HepG2 (cell line): Measurements from ENCODE around the gene HS3ST1. TPM values are rescaled to one million over a fixed set of nuclear protein-coding genes. Genes with fewer than 3 reads are reported as not detected.

Experiments used
- ATAC-seq: fragments of 200-7000 bp; cut with Tn5 transposase; 3 replicates; pipeline ENCODE4 v1.9.1; 2020; ENCODE audit warnings: mild to moderate bottlenecking, moderate library complexity
- BruUV-seq: library from RNA; stranded (reverse); fragments of 400-500 nt; replicated peaks from 2 replicates; lab custom pipeline; 2021; lab: Mats Ljungman, UMichigan
- CTCF ChIA-PET: fragments of 300-600 bp; formaldehyde crosslinking; extraction: SDS; loops from one replicate; lab custom pipeline; 2021; ENCODE audit warnings: low total read pairs, inconsistent platforms, low intra/inter-chr PET ratio; lab: Yijun Ruan, JAX
- POLR2A ChIA-PET: fragments of 350-600 bp; sonication (Branson Sonifier 250); formaldehyde crosslinking; loops from one replicate; lab custom pipeline; 2020; ENCODE audit warnings: antibody characterized with exemption, inconsistent platforms; lab: Yijun Ruan, JAX
- DNase-seq: peaks from one replicate; pipeline ENCODE4 v3.0.0-alpha.2; 2015; ENCODE audit warnings: low spot score
- FAIRE-seq: peaks from 3 replicates; lab custom pipeline; 2011; peaks lifted over from hg19 to GRCh38; lab: Jason Lieb, UNC
- H2AFZ ChIP-seq: one replicate; pipeline ENCODE4 v1.6.1; 2011; ENCODE audit warnings: low read length, inconsistent platforms
- H3K27ac ChIP-seq: fragments of 300-600 bp; 3 replicates; pipeline ENCODE4 v1.8.0; 2011; ENCODE audit warnings: mixed run types, mild to moderate bottlenecking, mixed read lengths, low read length, inconsistent platforms; ENCODE audit not compliant: insufficient read depth; ENCODE audit errors: extremely low read length
- H3K27me3 ChIP-seq, 2 experiments: fragments of 200-600 bp in 1 of 2; 2 replicates in 1 of 2; 3 replicates in 1 of 2; pipeline versions ENCODE4 v1.6.0 to v1.8.0; 2011; ENCODE audit warnings: low read length in 2 of 2, mild to moderate bottlenecking in 2 of 2, moderate library complexity in 2 of 2, inconsistent platforms in 1 of 2; ENCODE audit not compliant: insufficient read depth in 2 of 2, control insufficient read depth in 1 of 2
- H3K36me3 ChIP-seq, 2 experiments: fragments of 200-600 bp in 1 of 2; replicated peaks in 1 of 2; 2 replicates in 1 of 2; 3 replicates in 1 of 2; pipeline versions ENCODE4 v1.5.1 to v1.8.0; 2011; ENCODE audit warnings: low read length in 2 of 2, inconsistent platforms in 1 of 2; ENCODE audit not compliant: insufficient read depth in 2 of 2, control insufficient read depth in 1 of 2
- H3K4me1 ChIP-seq: 2 replicates; pipeline ENCODE4 v1.5.1; 2012; ENCODE audit warnings: low read length, inconsistent platforms; ENCODE audit not compliant: insufficient read depth
- H3K4me2 ChIP-seq: 2 replicates; pipeline ENCODE4 v1.6.0; 2011; ENCODE audit warnings: low read depth, low read length, inconsistent platforms
- H3K4me3 ChIP-seq, 3 experiments: fragments of 200-600 bp in 1 of 3; sonication (generic), shearing (Covaris generic) in 1 of 3; replicated peaks in 1 of 3; 2 replicates each; pipeline ENCODE4 v1.5.1; 2011 to 2016; ENCODE audit warnings: low read length in 3 of 3, inconsistent platforms in 2 of 3, low read depth in 2 of 3, mild to moderate bottlenecking in 2 of 3, control low read depth in 1 of 3, mixed read lengths in 1 of 3; ENCODE audit not compliant: insufficient read depth in 1 of 3
- H3K79me2 ChIP-seq: one replicate; pipeline ENCODE4 v1.6.1; 2011; ENCODE audit warnings: low read length, inconsistent platforms; ENCODE audit not compliant: insufficient read depth
- H3K9ac ChIP-seq: 2 replicates; pipeline ENCODE4 v1.6.0; 2011; ENCODE audit warnings: mild to moderate bottlenecking, low read depth, low read length, inconsistent platforms; ENCODE audit not compliant: insufficient read depth
- H3K9me3 ChIP-seq: 2 replicates; pipeline ENCODE4 v1.5.1; 2012; ENCODE audit warnings: mild to moderate bottlenecking, low read length
- H4K20me1 ChIP-seq: 2 replicates; pipeline ENCODE4 v1.6.0; 2011; ENCODE audit warnings: inconsistent platforms, mild to moderate bottlenecking, low read length, moderate library complexity; ENCODE audit not compliant: insufficient read depth
- ADNP ChIP-seq: sonication (generic); formaldehyde crosslinking; IDR thresholded peaks from 2 replicates; pipeline ENCODE4 v1.4.0; 2020; ENCODE audit warnings: missing genetic modification reagents
- E2F2 ChIP-seq: sonication (generic); formaldehyde crosslinking; IDR thresholded peaks from 2 replicates; pipeline ENCODE4 v1.4.0; 2020; ENCODE audit warnings: missing genetic modification reagents, borderline replicate concordance
- ELF4 ChIP-seq: sonication (generic); formaldehyde crosslinking; IDR thresholded peaks from 2 replicates; pipeline ENCODE4 v1.5.0; 2020; ENCODE audit warnings: missing genetic modification reagents, mild to moderate bottlenecking, moderate library complexity, borderline replicate concordance
- MAFF ChIP-seq: IDR thresholded peaks from 2 replicates; pipeline ENCODE4 v1.6.1; 2011; ENCODE audit warnings: low read depth, low read length, improper control_type of control experiment
- MAFK ChIP-seq, 2 experiments: IDR thresholded peaks in 1 of 2; conservative IDR thresholded peaks in 1 of 2; 2 replicates each; pipeline ENCODE4 v1.6.1; 2011; ENCODE audit warnings: improper control_type of control experiment in 2 of 2, low read length in 2 of 2
- ZNF224 ChIP-seq: sonication (generic); formaldehyde crosslinking; IDR thresholded peaks from 2 replicates; pipeline ENCODE4 v1.5.0; 2020; ENCODE audit warnings: mild to moderate bottlenecking, missing genetic modification reagents
- ZNF563 ChIP-seq: sonication (generic); formaldehyde crosslinking; IDR thresholded peaks from 2 replicates; pipeline ENCODE4 v1.8.0; 2022; ENCODE audit warnings: mild to moderate bottlenecking, moderate library complexity, missing genetic modification reagents
- ZNF775 ChIP-seq: sonication (generic); formaldehyde crosslinking; IDR thresholded peaks from 2 replicates; pipeline ENCODE4 v1.4.0; 2020; ENCODE audit warnings: missing genetic modification reagents, mild to moderate bottlenecking, moderate library complexity, borderline replicate concordance
- ZNF800 ChIP-seq: sonication (generic); formaldehyde crosslinking; IDR thresholded peaks from 2 replicates; pipeline ENCODE4 v1.4.0; 2020; ENCODE audit warnings: missing genetic modification reagents
- ZSCAN20 ChIP-seq: sonication (generic); formaldehyde crosslinking; IDR thresholded peaks from 2 replicates; pipeline ENCODE4 v1.4.0; 2020; ENCODE audit warnings: missing genetic modification reagents, mild to moderate bottlenecking, borderline replicate concordance
- WGBS: methylation state at CpG from one replicate; pipeline ENCODE4 v1.1.6; 2017; ENCODE audit warnings: low lambda C conversion rate; 5-methylcytosine and 5-hydroxymethylcytosine counted together
- in situ Hi-C: cut with HindIII; loops from 2 replicates; pipeline ENCODE4 v1.10.0; 2017; ENCODE audit warnings: low pct_unique_long_range_greater_than_20kb; ENCODE audit not compliant: extremely low pct_ligation_motif_present
- intact Hi-C: fragments of 100-400 bp; cut with micrococcal nuclease; formaldehyde crosslinking; loops from one replicate; pipeline ENCODE4 v1.10.0; 2022; ENCODE audit not compliant: unreplicated experiment
- polyA plus RNA-seq, 8 experiments: library from polyadenylated mRNA; depleted of rRNA in 3 of 8; stranded (reverse) in 7 of 8; unstranded in 1 of 8; fragments of >200 nt; fragmentation: Illumina TruSeq in 4 of 8; extraction: Trizol in 4 of 8; gene quantifications; 2 replicates each; pipeline versions ENCODE4 v1.2.1 to v1.2.3, GENCODE V29; 2011 to 2016; ENCODE audit warnings: low read depth in 4 of 8, missing spikeins in 1 of 8, mixed read lengths in 1 of 8; ENCODE audit not compliant: insufficient read depth in 1 of 8
- total RNA-seq, 5 experiments: library from RNA; depleted of rRNA; stranded (reverse); fragments of >200 nt; fragmentation: Illumina TruSeq; extraction: Trizol; gene quantifications; 2 replicates each; pipeline ENCODE4 v1.2.3, GENCODE V29; 2016; ENCODE audit warnings: low read depth in 1 of 5
- TF ChIP-seq, protein P1 (sequence below): sonication (generic); formaldehyde crosslinking; IDR thresholded peaks from 2 replicates; pipeline ENCODE4 v1.4.0; 2020; ENCODE audit warnings: mild to moderate bottlenecking, low read depth, missing genetic modification reagents

HS3ST1 gene
- total and polyA plus RNA-seq, 2 of the 13 experiments (the other 11 are each of a cell fraction or from before 2014, with no cell fraction given): not detected

DNA sequence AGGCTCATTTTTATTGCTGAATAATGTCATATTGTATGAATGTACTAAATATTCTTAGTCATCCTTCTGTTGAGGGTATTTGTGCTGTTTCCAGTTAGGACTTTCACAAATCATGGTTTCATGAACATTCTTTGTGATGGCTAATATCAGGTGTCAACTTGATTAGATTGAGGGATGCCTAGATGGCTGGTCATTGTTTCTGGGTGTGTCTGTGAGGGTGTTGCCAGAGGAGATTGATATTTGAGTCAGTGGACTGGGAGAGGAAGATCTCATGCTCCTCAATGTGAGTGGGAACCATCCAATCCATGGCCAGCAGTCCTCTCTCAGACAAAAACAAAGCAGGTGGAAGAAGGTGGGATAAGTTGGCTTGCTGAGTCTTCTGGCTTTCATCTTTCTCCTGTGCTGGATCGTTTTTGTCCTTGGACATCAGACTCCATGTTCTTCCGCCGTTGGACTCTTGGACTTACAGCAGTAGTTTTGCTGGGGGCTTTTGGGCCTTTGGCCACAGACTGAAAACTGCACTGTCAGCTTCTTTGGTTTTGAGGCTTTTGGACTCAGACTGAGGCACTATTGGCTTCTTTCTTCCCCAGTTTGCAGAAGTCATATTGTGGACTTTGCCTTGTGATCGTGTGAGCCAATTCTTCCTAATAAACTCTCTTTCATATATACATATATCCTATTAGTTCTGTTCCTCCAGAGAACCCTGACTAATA is 11.9 kb upstream of the HS3ST1 start:
- H4K20me1 ChIP-seq: no peaks in the 10 kb centered on the region
- H3K27me3 ChIP-seq: no peaks in the 10 kb centered on the region
- no peak overlapping the region for H3K9ac ChIP-seq
- 0 out of 2 replicates have a peak, but pooled peaks cover 4% of the 10 kb centered on the region for H3K9me3 ChIP-seq
- no peak overlapping the region for H3K27ac ChIP-seq
- H3K36me3 ChIP-seq: no peaks in the 10 kb centered on the region
- FAIRE-seq (no peak), DNase-seq (no peak), ATAC-seq (no peak)
- in situ Hi-C loops: no loop called here
- ChIA-PET CTCF (no interaction called here), POLR2A (no interaction called here)
- intact Hi-C loops: no loop called here
- TF ChIP-seq ZSCAN20 (CRISPR knock-in tag): no peak
- TF ChIP-seq ZNF224 (CRISPR knock-in tag): no peak
- TF ChIP-seq ADNP (CRISPR knock-in tag): no peak
- TF ChIP-seq, protein P1, sequence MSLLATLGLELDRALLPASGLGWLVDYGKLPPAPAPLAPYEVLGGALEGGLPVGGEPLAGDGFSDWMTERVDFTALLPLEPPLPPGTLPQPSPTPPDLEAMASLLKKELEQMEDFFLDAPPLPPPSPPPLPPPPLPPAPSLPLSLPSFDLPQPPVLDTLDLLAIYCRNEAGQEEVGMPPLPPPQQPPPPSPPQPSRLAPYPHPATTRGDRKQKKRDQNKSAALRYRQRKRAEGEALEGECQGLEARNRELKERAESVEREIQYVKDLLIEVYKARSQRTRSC: no peak
- TF ChIP-seq E2F2 (CRISPR knock-in tag): no peak
- TF ChIP-seq ZNF563: no peak
- TF ChIP-seq ELF4 (CRISPR knock-in tag): no peak
- TF ChIP-seq ZNF775 (CRISPR knock-in tag): no peak
- TF ChIP-seq MAFF: peak; percentile 79
- TF ChIP-seq ZNF800: no peak
- TF ChIP-seq MAFK (conservative IDR thresholded peaks at IDR 0.05 in 1 of 2, IDR thresholded peaks at IDR 0.05 in 1 of 2; ENCODE audit: low read length in 2 of 2): peak; percentile 66 to 88
- H3K4me3 ChIP-seq: no peak overlapping the region
- no peak overlapping the region for H3K4me2 ChIP-seq
- H2AFZ ChIP-seq: no peak overlapping the region
- no TSS peak for BruUV-seq
- H3K79me2 ChIP-seq: no peaks in the 10 kb centered on the region
- 18% methylated on average over 4 of the region's 4 CpGs for WGBS
- no peaks in the 10 kb centered on the region for H3K4me1 ChIP-seq
